Tibial nerve (tissue), 4 donors: Measurements from ENCODE around the gene ANKRD11.

Source experiments
- CTCF ChIP-seq, 5 experiments: fragments of 200-600 bp in 3 of 5; fragments of 450-650 bp in 2 of 5; sonication (generic) in 3 of 5; IDR thresholded peaks; one replicate each; pipeline ENCODE4 v1.5.1; 2016 to 2019; ENCODE audit warnings: antibody characterized with exemption in 5 of 5, mild to moderate bottlenecking in 3 of 5, moderate library complexity in 2 of 5
- EP300 ChIP-seq, 2 donors: sonication (generic); formaldehyde crosslinking; IDR thresholded peaks; one replicate each; pipeline ENCODE4 v1.6.1; 2017; ENCODE audit warnings: antibody characterized with exemption in 2 of 2, mild to moderate bottlenecking in 1 of 2

- no peak for TF ChIP-seq CTCF (IDR thresholded peaks at IDR 0.05)
- no peak for TF ChIP-seq EP300 (IDR thresholded peaks at IDR 0.05)
Measured at GRCh38 chr16:89489898-89490438, 393 bp downstream of the ANKRD11 start.
